ENCODE measurements around the gene TSNAX.
"Not testable (repeated sequence)": the region's sequence is repeated elsewhere in the genome, so short reads cannot be mapped to it uniquely, and the experiment has no call there.

TSNAX gene

GRCh38 chr1:231564373-231564772 is 35.9 kb downstream of the TSNAX start:
- DNase-seq = no peak

DNA sequence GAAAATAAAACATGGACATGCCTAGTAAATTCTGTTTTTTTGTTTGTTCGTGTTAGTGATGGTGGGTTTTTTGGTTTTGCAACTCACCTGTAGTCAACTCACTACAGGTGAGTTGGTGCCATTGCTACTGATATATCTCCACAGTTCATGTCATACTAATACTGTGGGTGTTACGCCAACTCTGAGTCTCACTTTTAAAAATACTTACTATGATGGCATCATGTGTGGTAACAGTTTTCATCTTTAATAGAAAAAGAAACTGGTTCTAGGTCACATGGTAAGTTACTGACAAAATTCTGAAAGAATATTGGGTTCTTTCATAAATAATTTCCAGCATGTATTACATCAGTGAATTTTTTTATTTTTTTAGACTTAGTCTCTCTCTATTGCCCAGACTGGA is 38.0 kb downstream of the TSNAX start:
- DNase-seq = no peak

DNA sequence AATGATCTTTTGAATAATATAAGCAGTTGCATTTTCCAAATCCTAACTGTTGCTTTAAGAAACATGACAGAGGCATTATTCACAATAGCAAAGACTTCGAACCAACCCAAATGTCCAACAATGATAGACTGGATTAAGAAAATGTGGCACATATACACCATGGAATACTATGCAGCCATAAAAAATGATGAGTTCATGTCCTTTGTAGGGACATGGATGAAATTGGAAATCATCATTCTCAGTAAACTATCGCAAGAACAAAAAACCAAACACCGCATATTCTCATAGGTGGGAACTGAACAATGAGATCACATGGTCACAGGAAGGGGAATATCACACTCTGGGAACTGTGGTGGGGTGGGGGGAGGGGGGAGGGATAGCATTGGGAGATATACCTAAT is 41.8 kb downstream of the TSNAX start:
- not testable (repeated sequence) for DNase-seq

DNA sequence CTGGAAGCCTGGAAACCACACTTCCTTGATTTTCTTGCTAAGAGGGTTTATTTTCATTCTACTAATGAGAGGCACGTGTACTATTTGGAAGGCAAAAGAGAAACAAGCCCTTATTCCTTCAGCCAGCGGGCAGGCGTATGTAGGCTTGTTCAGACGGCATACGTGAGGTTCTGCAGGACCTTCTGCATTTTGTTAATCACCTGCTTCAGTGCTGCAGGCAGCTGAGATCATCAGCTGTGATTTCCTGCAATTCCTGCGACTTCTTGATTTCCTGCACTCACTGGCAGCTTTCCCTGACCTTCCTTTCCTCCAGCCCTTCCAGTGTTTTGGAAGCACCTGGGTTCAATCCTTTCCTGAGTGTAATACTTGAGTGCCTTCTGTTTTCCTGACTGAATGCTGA is 43.4 kb downstream of the TSNAX start:
- no peak for DNase-seq

DNA sequence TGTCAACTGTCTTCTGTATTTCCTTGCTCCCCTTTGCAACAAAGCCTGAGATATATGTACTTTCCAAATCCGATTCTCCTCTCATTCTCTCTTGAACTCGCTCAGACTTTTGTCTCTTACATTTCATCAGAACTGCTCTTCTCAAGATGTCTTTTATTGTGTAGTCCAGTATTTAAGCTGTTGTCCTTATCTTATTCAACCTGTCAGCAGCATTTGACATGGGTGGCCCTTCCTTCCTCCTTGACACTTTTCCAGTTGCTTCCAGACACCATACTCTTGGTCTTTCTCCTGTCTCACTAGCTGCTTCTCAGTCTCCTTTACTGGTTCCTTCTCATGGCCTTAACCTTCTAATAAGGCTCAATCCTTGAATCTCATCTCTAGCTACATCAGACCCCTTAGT is 47.0 kb downstream of the TSNAX start:
- DNase-seq = no peak

DNA sequence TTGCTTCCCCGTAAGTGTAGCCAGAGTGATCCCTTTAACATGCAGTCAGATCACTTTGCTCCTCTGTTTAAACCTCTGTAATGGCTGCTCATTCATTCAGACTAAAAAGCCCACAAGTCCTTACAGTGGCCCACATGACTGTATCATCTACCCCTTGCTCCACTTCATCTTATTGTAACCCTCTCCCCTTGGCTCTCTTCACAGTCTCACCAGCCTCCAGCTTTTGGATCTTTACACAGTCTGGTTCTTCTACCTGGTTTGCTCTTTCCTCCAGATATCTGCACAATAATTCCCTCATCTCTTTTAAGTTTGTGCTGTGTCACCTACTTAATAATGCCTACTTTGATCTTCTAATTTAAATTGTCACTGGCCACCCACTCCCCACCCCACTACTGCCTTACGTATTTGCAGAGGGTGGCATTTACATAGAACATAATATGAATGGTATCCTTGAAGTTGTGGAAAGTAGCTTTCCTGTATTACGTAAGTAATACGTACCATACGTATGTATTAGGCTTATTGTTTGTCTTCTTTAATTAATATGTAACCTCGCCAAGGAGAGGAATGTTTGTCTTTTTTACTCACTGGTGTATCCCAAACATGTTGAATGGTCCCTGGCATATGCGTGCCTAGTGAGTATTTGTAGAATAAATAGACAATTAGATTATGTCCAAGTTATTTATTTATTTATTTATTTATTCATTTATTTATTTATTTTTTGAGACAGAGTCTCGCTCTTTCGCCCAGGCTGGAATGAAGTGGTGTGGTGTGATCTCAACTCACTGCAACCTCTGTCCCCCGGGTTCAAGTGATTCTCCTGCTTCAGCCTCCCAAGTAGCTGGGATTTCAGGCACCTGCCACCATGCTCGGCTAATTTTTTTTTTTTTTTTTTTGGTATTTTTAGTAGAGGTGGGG is 48.6 kb downstream of the TSNAX start:
- DNase-seq = no peak

DNA sequence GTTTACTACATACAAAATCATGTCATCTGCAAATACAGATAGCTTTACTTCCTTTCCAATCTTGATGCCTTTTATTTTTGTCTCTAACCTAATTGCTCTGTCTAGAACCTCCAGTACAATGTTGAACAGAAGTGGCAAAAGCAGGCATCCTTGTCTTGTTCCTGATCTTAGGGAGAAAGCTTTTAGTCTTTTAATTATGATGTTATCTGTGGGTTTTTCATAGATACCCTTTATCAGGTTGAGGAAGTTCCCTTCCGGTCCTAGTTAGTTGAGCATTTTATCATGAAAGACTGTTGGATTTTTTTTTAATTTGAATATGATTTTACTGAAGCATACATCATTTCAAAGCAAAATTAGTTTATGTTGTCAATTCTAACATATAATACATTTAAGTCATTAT is 52.4 kb downstream of the TSNAX start:
- no peak for DNase-seq

DNA sequence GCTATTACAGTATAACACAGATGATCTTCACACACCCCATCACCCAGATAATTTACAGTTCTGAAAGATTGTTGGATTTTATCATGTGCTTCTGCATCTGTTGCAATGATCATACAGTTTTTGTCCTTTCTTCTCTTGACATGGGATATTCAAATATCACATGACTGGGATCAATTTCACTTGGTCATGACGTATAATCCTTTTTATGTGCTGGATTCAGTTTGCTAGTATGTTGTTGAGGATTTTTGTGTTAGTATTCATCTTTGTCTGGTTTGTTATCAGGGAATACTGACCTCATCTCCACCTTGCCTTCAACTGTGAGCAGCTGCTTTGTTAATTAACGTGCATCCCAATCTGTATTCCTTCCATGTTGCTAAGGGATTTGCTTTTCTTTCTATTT is 53.4 kb downstream of the TSNAX start:
- DNase-seq = no peak

GRCh38 chr1:231583376-231583775 is 54.9 kb downstream of the TSNAX start:
- DNase-seq = no peak

DNA sequence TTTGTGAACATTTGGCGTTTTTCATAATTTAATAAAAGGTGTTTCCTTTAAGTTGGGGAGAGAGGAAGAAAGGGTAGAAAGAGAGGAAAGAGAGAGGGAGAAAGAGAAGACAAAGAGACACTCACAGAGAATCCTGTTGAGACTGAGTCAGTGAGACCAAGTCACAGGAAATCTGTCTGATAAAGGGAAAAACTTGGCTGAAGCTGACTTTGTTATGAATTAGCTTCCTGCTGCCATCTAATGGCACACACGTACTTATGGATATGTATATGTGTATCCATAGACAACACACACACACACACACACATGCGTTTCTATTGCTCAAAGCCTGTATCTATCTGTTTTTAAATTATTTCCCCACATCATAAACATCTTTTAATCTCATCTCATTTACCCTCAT is 55.6 kb downstream of the TSNAX start:
- DNase-seq = peak; percentile 62

- DNase-seq = no peak
Observed at GRCh38 chr1:231584921-231585320, 56.5 kb downstream of the TSNAX start.

DNA sequence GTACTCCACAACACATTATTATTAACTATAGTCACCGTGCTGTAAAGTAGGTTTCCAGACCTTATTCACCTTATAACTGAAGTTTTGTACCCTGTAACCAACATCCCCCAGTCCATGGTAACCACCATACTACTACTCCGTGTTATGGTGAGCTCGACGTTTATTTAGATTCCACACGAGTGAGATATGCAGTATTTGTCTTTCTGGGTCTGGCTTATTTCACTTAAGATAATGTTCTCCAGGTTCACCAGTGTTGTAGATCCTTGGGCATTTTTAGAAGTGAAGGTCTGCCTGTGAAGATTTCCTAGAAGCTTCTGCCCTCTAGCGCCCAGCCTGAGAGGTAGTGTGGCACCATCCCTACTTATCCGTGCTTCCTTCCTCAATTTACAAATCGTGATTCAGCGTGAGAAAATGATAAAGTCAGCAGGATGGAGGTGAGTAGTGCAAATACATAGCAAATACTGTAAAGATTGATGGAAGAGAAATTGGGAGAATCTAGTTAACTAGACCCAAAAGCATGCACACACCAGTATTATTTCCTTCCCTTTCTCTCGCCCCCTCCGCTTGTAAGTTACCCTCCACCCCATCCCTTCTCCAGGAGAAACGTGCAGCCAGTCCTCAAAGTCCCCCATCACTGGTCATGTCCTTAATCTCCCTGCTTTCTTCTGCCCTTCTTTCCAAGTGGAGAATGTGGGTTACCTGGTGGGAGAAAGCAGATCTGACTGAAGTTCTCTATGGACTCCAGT is 62.2 kb downstream of the TSNAX start:
- DNase-seq = peak; percentile 75

- no peak for DNase-seq
Observed at GRCh38 chr1:231591466-231591865, 63.0 kb downstream of the TSNAX start.

DNA sequence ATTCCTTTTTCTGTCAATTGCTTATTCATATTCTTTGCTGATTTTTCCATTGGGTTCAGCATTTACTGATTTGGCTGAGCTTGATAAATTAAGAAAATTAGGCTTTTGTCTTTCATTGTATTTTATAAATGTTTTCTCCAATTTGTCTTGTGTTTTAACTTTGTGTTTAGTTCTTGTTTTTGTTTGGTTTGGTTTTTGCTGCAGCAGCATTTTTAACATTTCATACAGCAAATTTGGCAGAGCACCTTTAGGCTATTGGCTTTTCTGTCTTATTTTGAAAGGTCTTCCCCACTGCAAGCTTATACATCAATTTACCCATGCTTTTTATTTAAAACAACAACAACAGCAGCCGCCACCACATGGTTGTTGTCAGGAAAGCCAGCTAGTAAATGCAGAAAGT is 64.3 kb downstream of the TSNAX start:
- no peak for DNase-seq

GRCh38 chr1:231593264-231593663 is 64.8 kb downstream of the TSNAX start:
- DNase-seq = not testable (repeated sequence)

- DNase-seq = no peak
Observed at GRCh38 chr1:231594123-231594522, 65.7 kb downstream of the TSNAX start.

- no peak for DNase-seq
Observed at GRCh38 chr1:231594749-231595148, 66.3 kb downstream of the TSNAX start.

DNA sequence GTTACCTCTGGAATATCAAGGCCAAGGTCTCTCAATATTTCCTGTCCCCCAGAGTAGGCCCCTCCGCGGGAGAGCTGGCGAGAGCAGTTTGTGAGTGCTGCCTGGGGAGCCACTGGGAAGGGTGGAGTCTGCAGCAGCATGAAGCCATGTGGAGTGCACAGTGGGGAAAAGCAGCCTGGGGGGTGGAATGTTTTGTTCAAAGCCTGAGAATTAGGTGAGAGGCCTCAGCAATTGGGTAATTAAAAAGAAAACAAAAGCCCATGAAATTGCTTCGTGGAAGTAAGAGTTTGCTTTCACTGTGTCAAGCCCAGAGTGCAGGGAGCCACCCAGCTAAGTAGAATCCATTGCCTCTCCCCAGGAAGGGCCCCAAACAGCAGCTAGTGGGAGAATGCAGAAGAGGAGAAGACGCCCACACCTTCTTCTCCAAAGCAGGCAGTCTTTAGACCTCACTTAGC is 67.9 kb downstream of the TSNAX start:
- no peak for DNase-seq

DNA sequence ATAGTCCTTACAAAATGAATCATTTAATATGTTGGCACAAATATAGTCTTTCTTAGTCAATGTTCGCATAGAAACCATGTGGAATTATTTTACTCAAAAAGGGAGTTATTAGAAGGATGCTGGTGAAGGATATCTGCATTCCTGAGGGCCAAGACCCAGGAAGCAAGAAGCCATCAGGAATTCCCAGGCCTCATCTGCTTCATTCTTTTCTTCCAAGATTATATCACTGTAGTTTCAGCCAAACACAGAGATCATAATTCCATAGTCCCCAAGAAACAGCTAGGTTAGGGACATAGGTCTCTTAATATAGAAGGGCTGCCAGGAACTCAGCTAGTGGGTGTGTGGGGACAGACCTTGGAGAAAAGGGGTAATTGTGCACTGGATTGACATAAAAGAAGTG is 69.5 kb downstream of the TSNAX start:
- DNase-seq = no peak

DNA sequence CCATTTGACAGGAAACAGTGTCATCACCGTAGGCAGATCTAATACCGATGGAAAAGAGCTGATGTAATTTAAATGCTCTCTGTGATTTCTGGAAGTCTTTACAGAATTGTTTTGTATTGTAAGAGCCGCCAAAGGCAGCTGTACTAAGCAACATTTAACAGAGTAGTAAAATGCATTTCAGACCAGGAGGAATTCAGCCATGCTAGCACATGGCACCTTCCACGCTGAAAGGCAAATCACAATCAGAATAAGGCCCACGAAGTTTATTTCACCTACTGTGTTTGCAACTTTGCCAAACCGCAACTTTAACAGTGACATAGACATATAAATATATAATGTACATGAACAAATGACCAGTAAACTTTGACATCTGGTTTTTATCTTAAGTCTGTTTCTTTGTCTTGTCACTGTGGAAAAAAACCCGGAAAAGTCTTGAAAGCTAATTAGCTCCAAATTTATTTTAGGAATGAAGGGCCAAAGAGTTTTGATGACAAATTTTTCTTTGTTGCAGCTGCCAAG is 72.0 kb downstream of the TSNAX start:
- peak; percentile 46 for DNase-seq

DNA sequence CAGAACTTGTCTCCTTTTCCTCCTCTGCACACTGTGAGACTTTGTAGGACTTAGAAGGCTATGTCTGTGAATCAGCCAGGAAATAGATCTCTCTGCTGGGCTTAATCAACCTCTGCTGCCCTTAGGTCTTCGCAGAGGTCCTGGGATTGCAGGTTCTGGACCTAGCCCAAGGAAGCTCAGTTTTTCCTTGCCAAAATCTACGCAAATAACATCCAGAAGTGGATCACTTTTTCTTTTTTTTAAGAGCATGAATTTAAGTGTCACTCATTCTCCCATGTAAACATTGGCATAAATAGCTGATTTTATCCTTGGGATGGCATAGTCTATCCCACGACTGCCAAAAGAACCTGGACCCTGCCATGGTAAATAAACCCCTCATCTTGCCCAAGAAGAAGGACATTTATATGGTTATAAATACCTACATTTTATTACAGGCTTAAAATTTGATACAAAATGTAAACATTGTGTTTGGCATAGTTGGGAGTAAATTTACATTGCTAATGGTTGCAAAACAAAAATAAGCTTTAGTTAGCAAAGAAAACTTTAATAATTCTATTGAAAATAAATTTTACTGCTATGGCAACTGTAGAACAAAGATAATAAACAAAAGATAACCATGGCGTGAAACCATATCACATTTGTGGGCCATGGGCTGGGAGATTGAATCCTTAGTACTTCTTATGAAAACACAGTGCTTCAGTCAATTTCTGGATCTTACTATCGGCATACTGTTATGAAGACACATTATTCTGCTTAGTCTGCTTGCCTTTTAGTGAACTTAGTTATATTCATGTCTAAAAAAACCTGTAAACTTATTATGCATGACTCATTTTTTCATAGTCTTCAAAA is 73.6 kb downstream of the TSNAX start:
- peak; percentile 8 for DNase-seq

GRCh38 chr1:231602673-231602984 is 74.2 kb downstream of the TSNAX start:
- DNase-seq = no peak
